Thymus (tissue), 11 donors: ENCODE results near the gene HHIP. TPM values are rescaled to one million over a fixed set of nuclear protein-coding genes. Genes with fewer than 3 reads are reported as not detected.

Experiments used
- DNase-seq, 9 donors: peaks; one replicate each; pipeline ENCODE4 v3.0.0-alpha.2; 2013; ENCODE audit warnings: low spot score in 9 of 9, low read depth in 6 of 9, missing footprints in 1 of 9
- H3K27ac ChIP-seq, 2 donors: one replicate each; pipeline ENCODE4 v1.5.1; 2013; ENCODE audit warnings: control low read depth in 1 of 2, low read depth in 1 of 2, low read length in 1 of 2, mild to moderate bottlenecking in 1 of 2, moderate library complexity in 1 of 2
- H3K27me3 ChIP-seq, 2 donors: one replicate each; pipeline ENCODE4 v1.5.1; 2013; ENCODE audit warnings: low read length in 1 of 2; ENCODE audit not compliant: control insufficient read depth in 2 of 2, insufficient read depth in 1 of 2
- H3K36me3 ChIP-seq, 2 donors: one replicate each; pipeline ENCODE4 v1.5.1; 2013; ENCODE audit warnings: low read length in 1 of 2, mild to moderate bottlenecking in 1 of 2, moderate library complexity in 1 of 2; ENCODE audit not compliant: control insufficient read depth in 2 of 2, insufficient read depth in 2 of 2
- H3K4me1 ChIP-seq, 2 donors: one replicate each; pipeline ENCODE4 v1.5.1; 2013; ENCODE audit warnings: low read length in 2 of 2; ENCODE audit not compliant: control insufficient read depth in 2 of 2, insufficient read depth in 2 of 2
- H3K4me3 ChIP-seq, 2 donors: one replicate each; pipeline ENCODE4 v1.5.1; 2013; ENCODE audit warnings: low read length in 2 of 2, control low read depth in 1 of 2, mild to moderate bottlenecking in 1 of 2
- H3K9me3 ChIP-seq, 2 donors: one replicate each; pipeline ENCODE4 v1.5.1; 2013; ENCODE audit warnings: low read length in 1 of 2, mild to moderate bottlenecking in 1 of 2; ENCODE audit not compliant: control insufficient read depth in 2 of 2, insufficient read depth in 1 of 2
- WGBS: extraction: QIAGEN DNeasy Blood & Tissue Kit; methylation state at CpG from one replicate; pipeline ENCODE4 v1.1.7; 2013; 5-methylcytosine and 5-hydroxymethylcytosine counted together
- polyA plus RNA-seq: library from polyadenylated mRNA; stranded (reverse); fragments of 200-250 nt; gene quantifications from one replicate; pipeline ENCODE4 v1.2.3, GENCODE V29; 2013
- total RNA-seq: library from RNA; stranded (reverse); fragments of 120-200 nt; gene quantifications from one replicate; pipeline ENCODE4 v1.2.4, GENCODE V29; 2013
- donor health status: healthy.

Gene HHIP
- total and polyA plus RNA-seq, 2 donors, result 2.9 to 6.9 TPM

DNA sequence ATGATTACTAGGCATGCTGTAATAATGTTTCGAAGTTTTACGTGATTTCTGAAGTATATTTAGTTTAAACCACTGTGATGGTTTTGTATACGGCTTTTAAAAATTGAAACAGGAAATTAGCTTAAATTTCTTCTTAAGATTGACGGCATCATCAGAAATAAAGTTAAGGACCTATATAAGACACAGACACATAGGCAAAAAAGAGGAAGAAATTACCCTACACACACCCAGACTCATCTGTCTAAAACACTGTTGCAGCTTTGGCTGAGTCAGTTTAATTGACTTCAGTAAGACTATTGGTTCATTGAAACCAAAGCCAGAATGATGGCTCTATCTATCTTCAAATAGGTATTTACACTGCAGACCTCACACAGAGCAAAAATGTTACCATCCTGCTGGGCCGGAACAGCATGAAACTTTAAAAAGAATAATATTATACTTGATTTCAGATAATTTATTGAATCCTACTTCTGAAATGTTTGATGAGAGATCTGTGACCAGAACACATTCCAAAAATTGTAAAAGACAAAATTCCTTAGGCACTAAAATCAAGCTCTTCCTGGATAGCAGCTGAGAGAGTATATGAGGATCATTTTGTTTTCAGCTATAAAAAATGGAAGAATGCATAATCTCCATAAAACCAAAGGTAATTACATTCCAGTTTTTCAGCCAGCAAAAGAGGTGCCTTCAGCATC lies 4.5 kb downstream of the HHIP start:
- WGBS, result 54% methylated on average over 5 of the region's 5 CpGs
- peaks cover 11 to 29% of the 10 kb centered on the region in 2 donors for H3K4me1 ChIP-seq
- peaks cover 0 to 6% of the 10 kb centered on the region in 2 donors for H3K27me3 ChIP-seq
- no peak for DNase-seq
- no peaks in the 10 kb centered on the region for H3K9me3 ChIP-seq
- H3K27ac ChIP-seq, result no peak overlapping the region
- no peak overlapping the region for H3K4me3 ChIP-seq
- no peaks in the 10 kb centered on the region for H3K36me3 ChIP-seq

DNA sequence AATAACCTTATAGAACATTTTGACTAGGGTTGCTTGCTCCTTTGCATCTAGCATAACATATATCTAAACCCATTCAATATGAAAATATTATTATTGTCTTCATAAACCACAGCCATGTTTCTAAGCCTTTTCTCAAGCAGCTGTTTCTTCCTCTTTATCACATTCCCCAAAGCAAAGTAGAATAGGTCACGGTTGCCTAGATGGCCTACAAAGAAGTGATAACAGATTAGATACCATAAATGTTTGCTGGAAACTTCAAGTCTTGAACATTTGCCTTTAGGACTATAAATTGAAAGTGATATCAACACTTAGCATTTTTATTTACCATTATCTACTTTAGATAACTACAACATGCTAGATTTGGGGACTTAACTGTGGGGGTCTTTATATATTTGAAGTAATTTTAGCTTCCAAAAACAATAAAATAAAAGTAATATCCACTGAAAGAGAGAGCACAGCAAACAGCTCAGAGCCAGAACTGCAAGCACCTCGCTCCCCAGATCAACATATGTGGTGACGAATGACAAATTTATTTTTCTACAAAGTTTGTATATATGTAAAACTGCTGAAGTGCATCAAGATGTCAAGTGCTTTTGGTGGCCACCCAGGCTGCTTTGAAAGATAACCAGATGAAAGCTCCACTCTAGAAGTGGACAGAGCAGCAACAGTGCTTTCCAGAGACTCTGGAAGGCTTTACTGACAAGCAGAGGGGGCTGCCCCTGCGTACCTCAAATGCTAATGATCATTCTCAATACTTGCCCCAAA lies 8.0 kb downstream of the HHIP start:
- H3K4me3 ChIP-seq, result no peak overlapping the region
- no peaks in the 10 kb centered on the region for H3K27me3 ChIP-seq
- H3K36me3 ChIP-seq, result no peaks in the 10 kb centered on the region
- no peak overlapping the region for H3K27ac ChIP-seq
- WGBS, result 74% methylated on average over 4 of the region's 4 CpGs
- DNase-seq, result no peak
- H3K9me3 ChIP-seq, result no peaks in the 10 kb centered on the region
- peaks cover 2 to 18% of the 10 kb centered on the region in 2 donors for H3K4me1 ChIP-seq

- H3K4me3 ChIP-seq, result no peak overlapping the region
- WGBS, result 99% methylated on average over 2 of the region's 2 CpGs
- H3K27me3 ChIP-seq, result no peaks in the 10 kb centered on the region
- H3K9me3 ChIP-seq, result no peaks in the 10 kb centered on the region
- DNase-seq, result no peak
- peaks cover under 1 to 16% of the 10 kb centered on the region in 2 donors for H3K4me1 ChIP-seq
- no peak overlapping the region for H3K27ac ChIP-seq
- H3K36me3 ChIP-seq, result no peaks in the 10 kb centered on the region
Observed at GRCh38 chr4:144655491-144655890, 9.5 kb downstream of the HHIP start.

- no peaks in the 10 kb centered on the region for H3K27me3 ChIP-seq
- 69% methylated on average over 2 of the region's 2 CpGs for WGBS
- H3K27ac ChIP-seq, result peak overlapping the region in 1 of 2 donors; percentile 22
- no peak for DNase-seq
- H3K4me3 ChIP-seq, result no peak overlapping the region
- peaks cover 0 to 20% of the 10 kb centered on the region in 2 donors for H3K4me1 ChIP-seq
- H3K36me3 ChIP-seq, result no peaks in the 10 kb centered on the region
- H3K9me3 ChIP-seq, result no peaks in the 10 kb centered on the region
Observed at GRCh38 chr4:144656850-144657249, 10.9 kb downstream of the HHIP start.

DNA sequence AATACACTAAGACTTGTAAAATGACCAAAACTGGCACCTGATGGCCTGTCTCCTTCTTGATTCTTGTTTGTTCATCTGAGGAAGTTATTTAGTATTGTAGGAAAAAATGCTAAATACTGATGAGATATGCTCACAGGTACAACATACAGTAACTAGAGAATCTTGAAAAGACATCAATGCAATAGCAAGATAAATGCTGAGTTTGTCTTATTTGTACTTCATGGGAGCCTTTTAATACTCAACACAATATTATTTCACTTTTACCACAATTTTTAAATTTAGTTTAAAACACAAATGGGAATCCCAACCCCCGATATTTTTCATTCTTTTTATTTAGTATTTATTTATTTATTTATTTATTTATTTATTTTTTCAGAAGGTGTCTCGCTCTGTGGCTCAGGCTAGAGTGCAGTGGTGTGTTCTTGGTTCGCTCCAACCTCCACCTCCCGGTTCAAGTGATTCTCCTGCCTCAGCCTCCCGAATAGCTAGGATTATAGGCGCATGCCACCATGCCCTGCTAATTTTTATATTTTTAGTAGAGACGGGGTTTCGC lies 12.1 kb downstream of the HHIP start:
- no peak for DNase-seq
- 92% methylated on average over 8 of the region's 8 CpGs for WGBS
- no peak overlapping the region for H3K4me3 ChIP-seq

DNA sequence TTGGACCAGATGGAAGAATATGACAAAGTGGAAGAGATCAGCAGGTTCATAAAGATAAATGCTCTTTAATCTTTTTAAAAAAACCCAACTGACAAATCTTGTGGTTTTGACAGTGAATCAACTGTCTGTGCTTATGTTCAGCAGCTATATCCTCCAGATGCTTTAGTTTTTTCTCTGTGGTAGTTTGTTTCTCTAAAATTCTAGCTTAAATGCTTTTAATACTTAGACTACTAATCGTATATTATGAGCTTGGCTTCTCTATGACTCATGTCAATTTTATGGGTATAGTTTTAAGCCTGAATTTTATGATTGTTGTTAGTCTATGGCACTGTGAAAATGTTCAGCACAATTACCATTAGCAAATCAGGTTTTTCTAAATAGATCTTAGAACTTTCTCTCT lies 12.9 kb downstream of the HHIP start:
- H3K27me3 ChIP-seq, result no peaks in the 10 kb centered on the region
- H3K27ac ChIP-seq, result peak overlapping the region in 1 of 2 donors; percentile 89
- WGBS, result 5% methylated on average over 1 of the region's 1 CpG

More for the DNA sequence above, 12.1 kb downstream of the HHIP start:
- Histone ChIP-seq H3K27ac (peak overlapping the region in 1 of 2 donors; percentile 89), H3K27me3 (no peaks in the 10 kb centered on the region), H3K36me3 (no peaks in the 10 kb centered on the region), H3K4me1 (peaks cover 5 to 29% of the 10 kb centered on the region in 2 donors), H3K9me3 (no peaks in the 10 kb centered on the region)

DNA sequence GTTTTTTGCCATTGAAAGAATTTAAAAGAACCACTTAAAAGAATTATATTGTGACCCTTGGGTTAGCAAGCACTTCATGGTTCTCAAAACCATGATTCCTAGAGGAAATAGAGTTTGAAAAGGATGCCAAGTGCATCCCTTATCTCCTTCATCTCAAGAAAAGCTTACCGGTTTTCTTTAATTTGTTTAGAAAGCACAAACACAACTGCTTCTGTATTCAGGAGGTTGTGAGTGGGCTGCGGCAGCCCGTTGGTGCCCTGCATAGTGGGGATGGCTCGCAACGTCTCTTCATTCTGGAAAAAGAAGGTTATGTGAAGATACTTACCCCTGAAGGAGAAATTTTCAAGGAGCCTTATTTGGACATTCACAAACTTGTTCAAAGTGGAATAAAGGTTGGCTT lies 13.5 kb downstream of the HHIP start:
- Histone ChIP-seq H3K9me3 (no peaks in the 10 kb centered on the region), H3K36me3 (no peaks in the 10 kb centered on the region), H3K27ac (peak overlapping the region; percentile 53 to 89), H3K4me3 (peak overlapping the region; percentile 47 to 61), H3K27me3 (no peaks in the 10 kb centered on the region), H3K4me1 (peaks cover 14 to 35% of the 10 kb centered on the region in 2 donors)
- WGBS, result 11% methylated on average over 5 of the region's 5 CpGs
- DNase-seq, result peak in 4 of 9 donors; percentile 48 to 77 (median 52)

More for the DNA sequence above, 12.9 kb downstream of the HHIP start:
- peak in 7 of 9 donors; percentile 30 to 90 (median 68) for DNase-seq
- Histone ChIP-seq H3K4me1 (peaks cover 10 to 35% of the 10 kb centered on the region in 2 donors), H3K4me3 (peak overlapping the region; percentile 35 to 47), H3K9me3 (no peaks in the 10 kb centered on the region), H3K36me3 (no peaks in the 10 kb centered on the region)

GRCh38 chr4:144663834-144664475 lies 18.0 kb downstream of the HHIP start:
- peak overlapping the region; percentile 15 to 62 for H3K27ac ChIP-seq
- H3K9me3 ChIP-seq, result no peaks in the 10 kb centered on the region
- H3K27me3 ChIP-seq, result no peaks in the 10 kb centered on the region
- peaks cover 14 to 32% of the 10 kb centered on the region in 2 donors for H3K4me1 ChIP-seq
- H3K4me3 ChIP-seq, result peak overlapping the region; percentile 14 to 33
- peak in 3 of 9 donors; percentile 23 to 65 (median 23) for DNase-seq
- H3K36me3 ChIP-seq, result peaks cover 0 to 12% of the 10 kb centered on the region in 2 donors
- WGBS, result 21% methylated on average over 7 of the region's 7 CpGs
